Measurements from ENCODE around the gene HENMT1.
A peak's percentile ranks its signal among the peaks of the same experiment; 100 is the strongest.
"Not testable (repeated sequence)": the region's sequence is repeated elsewhere in the genome, so short reads cannot be mapped to it uniquely, and the experiment has no call there.

The HENMT1 gene

DNA sequence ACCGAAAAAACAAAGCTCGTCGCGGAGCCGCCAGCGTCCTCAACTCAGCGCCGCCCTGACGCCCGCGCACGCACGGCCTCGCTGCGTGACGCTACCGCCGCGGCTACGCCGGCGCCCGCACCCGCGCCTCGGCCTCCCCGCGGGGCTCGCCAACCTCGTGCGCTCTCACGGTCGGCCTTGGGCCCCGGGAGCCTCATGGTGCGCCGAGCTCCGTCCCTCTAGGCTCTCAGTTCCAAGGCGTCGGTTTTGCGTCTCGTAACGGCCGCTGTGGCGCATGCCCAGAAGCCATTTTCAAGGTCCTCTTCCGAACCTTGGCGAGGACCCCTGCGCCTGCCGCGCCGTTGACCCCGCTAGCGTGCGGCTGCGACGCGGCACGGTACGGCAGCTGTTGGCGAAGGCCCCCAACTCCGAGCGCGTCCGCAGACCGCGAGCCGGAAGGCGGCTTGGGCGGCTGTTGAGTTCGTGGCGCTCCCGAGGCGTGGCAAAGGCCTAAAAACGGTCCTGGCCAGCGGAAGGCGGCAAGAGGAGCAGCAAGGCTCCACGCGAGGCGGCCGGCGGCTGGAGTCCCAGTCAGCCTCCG, at the start of gene HENMT1:
Gene HENMT1, minus strand, starts transcription at position 64 of the 580 bp plus-strand sequence. CDS start 1,209 bp downstream, outside the sequence.
- DNase-seq (ENCODE audit: extremely low spot score, insufficient read length, low read depth), result peak; percentile 60
- FAIRE-seq, result peak; percentile 60

DNA sequence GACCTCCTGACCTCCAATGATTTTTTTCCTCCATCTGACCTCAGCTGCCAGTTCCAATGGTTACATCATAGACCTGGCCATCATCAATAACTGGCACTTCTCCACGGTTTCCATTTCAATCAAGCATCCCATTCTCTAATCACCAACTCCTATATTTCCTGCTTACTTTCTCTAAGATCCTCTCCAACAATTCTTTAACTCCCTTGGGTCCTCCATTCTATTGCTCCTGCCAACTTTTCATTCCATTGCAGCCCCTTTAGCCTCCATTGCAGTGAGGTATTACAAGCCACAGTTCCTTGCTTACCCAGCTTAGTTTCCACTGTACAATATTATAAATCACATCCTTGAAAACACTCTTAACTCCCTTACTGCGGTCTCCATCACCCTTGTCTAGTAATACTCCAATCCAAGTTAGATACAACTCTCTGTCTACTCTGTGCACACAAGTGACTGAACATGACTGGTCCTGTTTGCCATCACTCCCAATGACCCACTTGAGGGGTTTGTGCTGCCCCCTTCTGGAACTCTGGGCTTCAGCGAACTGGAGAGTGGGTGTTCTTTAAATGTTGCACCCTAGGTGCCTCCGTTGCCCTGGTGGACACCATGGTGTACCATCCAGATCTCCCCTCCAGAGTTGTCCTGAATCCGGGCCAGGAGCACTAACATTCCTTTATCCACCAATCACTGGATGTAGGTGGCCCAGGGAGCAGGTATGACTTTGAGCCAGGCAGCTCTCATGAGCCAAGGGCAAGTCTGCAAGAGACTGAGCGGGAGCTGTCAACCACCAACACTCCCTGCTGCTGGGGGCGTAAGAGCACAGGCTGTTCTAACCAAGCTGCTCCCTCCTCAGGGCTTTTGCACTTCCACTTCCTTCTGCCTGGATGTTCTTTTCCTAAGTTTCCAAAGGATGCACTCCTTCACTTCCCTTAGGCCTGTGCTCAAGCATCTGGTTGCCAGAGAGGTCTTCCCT, 48.1 kb upstream of the HENMT1 start:
- FAIRE-seq, result no peak

DNA sequence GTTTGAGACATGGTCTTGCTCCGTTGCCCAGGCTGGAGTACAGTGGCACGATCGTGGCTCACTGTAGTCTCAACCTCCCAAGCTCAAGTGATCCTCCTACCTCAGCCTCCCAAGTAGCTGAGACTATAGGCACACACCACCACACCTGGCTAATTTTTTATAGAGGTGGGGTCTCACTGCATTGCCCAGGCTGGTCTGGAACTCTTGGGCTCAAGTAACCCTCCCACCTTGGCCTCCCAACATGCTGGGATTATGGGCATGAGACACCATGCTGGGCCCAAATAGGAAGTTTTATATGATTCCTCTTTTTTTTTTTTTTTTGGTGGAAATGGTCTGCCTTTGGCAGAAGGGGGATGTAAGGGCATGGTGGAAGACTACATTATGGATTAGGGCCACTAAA, 45.8 kb upstream of the HENMT1 start:
- FAIRE-seq, result no peak
- no peak for DNase-seq (ENCODE audit: extremely low spot score, insufficient read length, low read depth)

More for the DNA sequence above, 48.1 kb upstream of the HENMT1 start:
- DNase-seq (ENCODE audit: extremely low spot score, insufficient read length, low read depth), result no peak

DNA sequence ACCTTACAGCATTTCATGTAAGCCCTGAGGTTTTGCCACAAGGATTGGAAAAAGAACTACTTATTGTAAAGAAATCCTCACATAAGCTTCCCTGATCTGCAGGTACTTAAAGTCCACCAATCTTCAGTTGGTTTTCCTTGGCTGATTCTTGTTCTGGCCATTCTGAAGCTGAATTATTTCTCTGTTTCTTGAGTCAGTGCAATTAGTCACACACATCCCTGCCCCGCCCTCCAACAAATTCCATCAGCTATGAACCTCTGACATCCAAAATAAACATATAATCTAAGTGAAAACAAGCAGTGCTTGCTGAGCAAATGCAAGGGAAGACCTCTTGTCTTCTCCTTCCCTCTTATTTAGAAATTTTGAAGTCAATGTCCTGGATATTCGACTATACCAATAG, 43.6 kb upstream of the HENMT1 start:
- DNase-seq (ENCODE audit: extremely low spot score, insufficient read length, low read depth), result no peak
- no peak for FAIRE-seq

DNA sequence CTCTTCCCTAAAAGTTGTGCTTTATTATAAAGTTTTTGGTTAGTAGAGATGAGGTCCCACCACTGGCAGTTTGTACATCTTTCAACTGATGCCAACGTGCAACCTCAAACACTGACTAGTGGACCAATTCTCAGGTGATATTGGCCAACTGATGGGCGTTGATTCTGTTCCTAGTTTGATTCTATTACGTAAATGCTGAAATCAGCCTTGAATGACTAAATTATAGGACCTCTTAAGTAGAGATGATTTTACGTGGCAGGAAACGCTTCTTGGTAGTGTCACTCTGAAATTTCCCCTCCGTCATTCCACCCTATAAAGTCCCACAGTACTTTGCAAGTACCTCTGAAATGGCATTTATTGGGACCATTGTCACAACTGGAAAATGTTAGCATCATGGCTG, 43.0 kb upstream of the HENMT1 start:
- FAIRE-seq (no peak), DNase-seq (ENCODE audit: extremely low spot score, insufficient read length, low read depth) (no peak)

DNA sequence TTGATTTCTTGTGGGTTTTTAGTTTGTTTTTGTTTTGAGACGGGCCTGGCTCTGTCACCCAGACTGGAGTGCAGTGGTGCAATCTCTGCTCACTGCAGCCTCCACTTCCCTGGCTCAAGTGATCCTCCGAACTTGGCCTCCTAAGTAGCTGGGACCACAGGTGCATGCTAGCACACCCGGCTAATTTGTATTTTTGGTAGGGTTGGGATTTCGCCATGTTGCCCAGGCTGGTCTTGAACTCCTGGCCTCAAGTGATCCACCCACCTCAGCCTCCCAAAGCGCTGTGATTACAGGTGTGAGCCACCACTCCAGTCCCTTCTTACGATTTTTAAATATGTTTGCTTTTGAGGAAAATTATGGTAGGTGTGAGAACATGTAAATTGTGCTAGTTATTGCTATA, 41.2 kb upstream of the HENMT1 start:
- FAIRE-seq; DNase-seq (ENCODE audit: extremely low spot score, insufficient read length, low read depth): not testable (repeated sequence)

DNA sequence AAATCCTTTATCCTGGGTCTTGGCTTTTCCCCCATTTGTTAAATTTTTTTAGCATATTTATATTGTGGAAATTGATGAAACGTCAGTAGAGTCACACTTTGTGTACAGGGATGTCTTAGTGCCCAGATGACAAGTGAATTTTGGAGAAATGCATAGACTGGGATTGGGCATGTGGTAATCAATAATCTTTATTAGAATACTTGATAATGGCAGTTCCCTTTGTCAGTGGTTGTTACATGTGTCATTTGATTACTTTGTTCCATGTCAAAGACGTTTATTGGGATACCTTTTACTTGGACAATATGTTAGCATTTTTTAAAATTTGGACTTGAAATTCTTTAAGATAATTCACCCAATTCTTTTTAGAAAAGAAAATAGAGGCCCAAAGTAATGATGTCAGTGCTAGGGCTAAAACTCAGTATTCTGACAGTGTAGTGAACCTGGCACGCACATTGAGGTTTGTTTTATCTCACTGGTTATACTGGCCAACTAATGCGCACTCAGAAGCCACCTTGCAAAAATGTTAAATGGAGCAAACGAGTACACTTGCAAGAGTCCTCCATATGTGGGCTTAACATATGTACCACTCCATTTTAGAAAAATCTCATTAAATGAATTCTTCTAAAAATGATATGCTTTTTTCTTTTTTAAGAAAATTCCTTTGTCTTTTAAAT, 40.4 kb upstream of the HENMT1 start:
- DNase-seq (ENCODE audit: extremely low spot score, insufficient read length, low read depth) (no peak), FAIRE-seq (no peak)

DNA sequence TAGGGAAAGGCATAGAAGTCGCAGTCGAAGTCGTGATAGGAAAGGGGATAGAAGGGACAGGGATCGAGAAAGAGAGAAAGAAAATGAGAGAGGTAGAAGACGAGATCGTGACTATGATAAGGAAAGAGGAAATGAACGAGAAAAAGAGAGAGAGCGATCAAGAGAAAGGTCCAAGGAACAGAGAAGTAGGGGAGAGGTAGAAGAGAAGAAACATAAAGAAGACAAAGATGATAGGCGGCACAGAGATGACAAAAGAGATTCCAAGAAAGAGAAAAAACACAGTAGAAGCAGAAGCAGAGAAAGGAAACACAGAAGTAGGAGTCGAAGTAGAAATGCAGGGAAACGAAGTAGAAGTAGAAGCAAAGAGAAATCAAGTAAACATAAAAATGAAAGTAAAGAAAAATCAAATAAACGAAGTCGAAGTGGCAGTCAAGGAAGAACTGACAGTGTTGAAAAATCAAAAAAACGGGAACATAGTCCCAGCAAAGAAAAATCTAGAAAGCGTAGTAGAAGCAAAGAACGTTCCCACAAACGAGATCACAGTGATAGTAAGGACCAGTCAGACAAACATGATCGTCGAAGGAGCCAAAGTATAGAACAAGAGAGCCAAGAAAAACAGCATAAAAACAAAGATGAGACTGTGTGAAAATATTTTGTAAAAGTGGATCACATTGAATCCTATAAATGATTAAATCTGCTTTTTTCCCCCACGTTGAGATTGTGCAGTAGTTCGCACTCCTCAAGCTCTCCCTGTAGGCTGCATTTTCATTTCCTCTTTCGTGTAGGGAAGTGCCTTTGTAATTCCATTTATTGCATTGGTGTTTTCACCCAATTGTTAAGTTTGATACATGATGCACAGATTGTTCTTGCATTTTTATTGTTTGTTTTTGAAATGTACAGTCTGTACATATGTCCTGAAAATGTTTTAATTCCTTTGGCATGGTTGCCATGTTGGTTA, 38.8 kb upstream of the HENMT1 start:
- no peak for DNase-seq (ENCODE audit: extremely low spot score, insufficient read length, low read depth)
- FAIRE-seq, result no peak

DNA sequence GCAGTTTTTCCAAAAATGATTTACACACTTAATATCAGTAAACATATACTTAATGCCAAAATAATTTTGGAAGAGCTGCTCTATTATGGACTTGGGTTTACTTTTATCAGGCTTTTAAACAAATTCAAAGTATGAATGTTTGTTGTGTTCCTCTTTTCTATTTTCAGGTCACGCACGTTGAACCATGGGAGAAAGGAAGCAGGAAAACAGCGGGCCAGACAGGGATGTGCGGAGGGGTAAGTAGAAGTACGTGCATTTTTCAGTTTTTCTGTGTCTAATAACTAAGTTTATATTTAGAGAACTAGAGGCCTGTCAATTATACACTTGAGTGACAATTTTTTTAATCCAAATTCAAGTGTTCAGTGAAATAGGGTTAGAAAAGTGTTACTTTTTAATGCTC, 34.6 kb upstream of the HENMT1 start:
- no peak for DNase-seq (ENCODE audit: extremely low spot score, insufficient read length, low read depth)
- no peak for FAIRE-seq

DNA sequence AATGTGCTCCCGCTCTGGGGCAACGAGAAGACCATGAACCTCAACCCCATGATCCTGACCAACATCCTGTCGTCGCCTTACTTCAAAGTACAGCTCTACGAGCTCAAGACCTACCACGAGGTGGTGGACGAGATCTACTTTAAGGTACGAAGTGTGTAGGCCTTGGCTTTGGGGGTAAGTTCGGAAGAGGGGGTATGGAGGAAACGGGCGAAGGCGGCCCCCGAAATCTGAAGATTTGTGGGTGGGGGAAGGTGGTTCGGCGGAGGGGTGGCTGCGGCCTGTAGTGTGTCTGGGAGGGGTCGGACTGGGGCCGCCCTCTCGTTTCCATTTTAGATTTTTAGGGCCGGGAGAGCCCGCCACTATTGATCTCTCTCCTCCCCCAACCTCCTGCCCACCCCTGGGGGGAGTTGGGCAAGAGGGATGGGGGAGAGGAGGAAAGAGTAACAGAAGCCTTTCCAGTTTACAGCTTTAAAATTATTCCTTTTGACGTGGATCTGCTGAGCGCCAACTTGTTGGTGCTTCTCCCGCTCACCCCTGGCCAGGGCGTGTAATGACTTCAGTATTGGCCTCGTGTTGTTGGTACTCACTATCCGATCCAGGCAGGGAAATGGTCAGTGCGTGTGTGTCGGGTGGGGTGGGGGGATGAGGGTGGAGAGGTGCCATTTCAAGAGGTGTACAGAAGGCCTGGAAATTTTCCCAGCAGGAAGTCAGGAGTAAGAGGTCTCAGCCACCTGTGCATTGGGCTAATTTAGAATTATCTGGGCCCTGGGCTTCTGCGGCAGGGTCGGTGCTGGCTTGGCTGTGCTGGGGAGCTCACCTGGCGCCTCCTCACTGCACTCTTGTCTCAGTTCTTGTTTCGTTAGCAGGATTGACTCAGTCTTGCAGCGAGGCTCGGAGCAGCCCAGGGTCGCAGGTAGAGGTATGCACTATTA, 32.1 kb upstream of the HENMT1 start:
- FAIRE-seq, result peak; percentile 78
- peak; percentile 26 for DNase-seq (ENCODE audit: extremely low spot score, insufficient read length, low read depth)

DNA sequence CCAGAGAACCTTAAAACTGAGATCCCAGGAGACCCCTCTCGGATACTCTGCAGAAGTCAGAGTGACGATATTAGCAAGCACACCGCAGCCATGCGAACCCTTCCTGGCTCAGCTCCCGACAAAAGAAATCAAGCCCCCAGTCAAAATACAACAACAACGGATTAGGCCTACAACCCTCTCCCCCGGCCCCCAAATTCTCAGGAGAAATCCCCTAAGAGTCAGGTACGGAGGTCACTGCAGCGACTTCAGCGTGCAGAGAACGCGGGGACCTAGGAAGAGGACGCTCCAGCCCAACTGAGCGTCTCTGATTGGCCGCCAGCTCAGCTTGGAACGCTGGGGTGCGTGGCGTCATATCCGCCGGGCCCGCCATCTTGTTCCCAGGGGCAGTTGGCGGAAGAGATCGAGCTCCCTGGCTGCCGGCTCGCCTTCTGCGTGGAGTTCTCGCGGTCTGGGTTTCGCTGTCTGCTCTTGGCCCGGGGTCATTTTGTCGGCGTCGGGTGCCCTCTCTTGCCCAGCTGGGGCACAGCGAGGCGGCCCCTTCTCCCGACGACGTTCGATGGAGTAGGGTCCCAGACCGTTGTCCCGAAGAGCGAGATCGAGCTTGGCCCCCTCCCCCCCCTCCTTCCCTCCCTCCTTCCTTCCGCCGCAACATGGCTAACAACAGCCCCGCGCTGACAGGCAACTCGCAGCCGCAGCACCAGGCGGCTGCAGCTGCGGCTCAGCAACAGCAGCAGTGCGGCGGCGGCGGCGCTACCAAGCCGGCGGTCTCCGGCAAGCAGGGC, 31.2 kb upstream of the HENMT1 start, which contains the start of gene PRPF38B:
Gene PRPF38B, plus strand, starts transcription at position 369 of the 782 bp plus-strand sequence. Its CDS starts 282 bp downstream, at position 651.
- FAIRE-seq, result peak; percentile 95
- DNase-seq (ENCODE audit: extremely low spot score, insufficient read length, low read depth), result peak; percentile 85

DNA sequence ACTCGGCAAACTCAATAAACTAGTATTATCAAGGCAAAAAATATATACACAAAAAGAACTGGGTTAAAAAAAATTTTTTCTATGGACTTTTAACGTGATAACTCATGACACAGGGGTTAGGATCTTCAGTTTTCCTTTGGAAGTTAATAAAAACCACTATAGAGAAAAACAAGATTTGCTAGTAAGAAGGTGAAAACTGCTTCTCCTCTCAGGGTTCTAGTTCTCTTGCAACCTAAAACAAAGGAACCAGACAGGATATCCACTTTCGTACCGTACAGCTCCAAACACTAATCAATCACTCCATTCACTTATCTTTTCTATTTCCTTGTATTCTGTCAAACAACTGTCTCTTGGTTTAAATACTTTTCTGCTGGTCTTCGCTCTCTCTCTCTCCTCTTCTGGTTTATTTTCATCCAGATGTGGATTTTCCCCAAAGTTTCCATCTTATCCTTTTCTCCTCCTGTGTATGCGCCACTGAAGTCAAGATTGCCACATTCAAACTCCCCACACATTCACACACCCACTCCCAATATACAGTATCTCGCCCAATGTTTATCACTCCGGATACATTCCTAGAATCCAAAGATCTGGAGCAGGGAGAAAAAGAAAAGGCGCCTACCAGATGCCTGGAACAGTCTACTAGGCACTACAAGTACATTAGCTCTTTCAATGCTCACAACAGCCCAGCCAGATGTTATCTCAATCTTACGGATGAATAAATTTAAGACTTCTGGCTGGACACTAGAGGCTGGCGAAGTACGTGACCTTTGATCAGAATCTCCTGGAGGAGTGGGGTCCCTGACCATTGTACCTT, 30.4 kb upstream of the HENMT1 start:
- FAIRE-seq, result peak; percentile 35
- DNase-seq (ENCODE audit: extremely low spot score, insufficient read length, low read depth), result no peak

DNA sequence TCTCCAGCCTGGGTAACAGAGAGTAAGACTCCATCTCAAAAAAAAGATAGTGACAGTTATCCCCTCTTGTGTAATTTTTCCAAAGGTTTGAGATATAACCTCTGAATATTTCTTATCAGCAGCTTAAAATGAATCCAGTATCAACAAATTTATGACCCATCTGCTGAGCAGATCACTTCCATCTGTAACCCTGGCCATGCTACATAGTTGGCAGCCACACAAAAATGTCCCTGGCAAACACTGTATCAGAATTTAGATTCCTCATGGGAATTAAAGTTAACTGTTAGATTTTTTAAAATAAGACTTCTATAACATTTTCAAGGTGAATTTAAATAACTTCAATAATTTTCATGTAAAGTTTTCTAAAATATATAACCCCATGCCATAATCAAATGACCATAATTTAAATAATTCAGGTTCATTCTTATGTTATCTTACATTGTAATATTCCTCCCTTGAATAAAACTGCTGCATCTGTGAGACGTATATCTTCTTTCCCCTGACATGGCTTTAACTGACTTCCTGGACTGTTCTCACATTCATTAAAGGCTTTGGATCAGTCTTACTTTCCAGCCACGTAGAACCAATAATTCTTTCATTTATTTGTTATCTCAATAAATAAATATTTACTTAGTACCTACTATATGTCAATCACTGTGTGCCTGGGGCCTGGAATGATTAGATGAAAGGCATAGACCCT, 25.9 kb upstream of the HENMT1 start:
- DNase-seq (ENCODE audit: extremely low spot score, insufficient read length, low read depth), result no peak
- FAIRE-seq, result no peak

DNA sequence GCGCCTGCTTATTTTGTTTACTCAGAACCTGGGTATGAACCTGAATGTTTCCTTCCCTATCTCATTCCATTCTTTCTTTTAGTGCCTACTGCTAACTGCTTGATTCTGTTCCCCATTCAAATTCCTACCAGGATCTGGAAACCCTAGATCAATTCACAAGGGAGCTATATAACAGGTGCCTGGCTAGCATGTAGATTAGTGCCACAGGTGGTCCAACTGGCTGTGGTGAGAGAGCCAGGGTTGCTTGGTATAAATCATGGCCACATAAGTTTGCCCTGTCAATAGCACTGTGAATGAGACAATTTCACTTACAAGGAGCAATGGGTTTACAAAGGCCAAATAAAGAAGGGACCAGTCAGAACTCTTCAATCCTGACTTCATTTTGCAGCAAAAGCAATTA, 24.6 kb upstream of the HENMT1 start:
- FAIRE-seq, result no peak
- DNase-seq (ENCODE audit: extremely low spot score, insufficient read length, low read depth), result no peak

DNA sequence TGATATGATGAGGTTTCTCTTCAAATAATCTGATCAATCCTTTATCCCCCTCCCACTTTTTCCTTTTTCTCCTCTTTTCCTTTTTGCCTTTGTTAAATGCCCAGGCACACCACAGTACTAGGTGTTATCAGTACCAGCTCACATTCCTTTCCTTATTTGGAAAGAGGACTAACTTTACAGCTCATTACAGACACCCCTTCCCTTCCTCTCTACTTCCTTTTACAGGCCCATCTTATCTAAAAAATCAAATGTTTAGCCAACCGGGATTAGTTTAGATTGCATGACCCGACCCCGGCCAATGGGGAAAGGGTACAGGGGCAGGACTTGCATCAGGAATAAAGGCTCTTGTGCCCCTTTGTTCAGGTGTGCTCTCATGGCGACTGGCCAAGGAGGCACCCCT, 20.8 kb upstream of the HENMT1 start:
- not testable (repeated sequence) for DNase-seq (ENCODE audit: extremely low spot score, insufficient read length, low read depth); FAIRE-seq

DNA sequence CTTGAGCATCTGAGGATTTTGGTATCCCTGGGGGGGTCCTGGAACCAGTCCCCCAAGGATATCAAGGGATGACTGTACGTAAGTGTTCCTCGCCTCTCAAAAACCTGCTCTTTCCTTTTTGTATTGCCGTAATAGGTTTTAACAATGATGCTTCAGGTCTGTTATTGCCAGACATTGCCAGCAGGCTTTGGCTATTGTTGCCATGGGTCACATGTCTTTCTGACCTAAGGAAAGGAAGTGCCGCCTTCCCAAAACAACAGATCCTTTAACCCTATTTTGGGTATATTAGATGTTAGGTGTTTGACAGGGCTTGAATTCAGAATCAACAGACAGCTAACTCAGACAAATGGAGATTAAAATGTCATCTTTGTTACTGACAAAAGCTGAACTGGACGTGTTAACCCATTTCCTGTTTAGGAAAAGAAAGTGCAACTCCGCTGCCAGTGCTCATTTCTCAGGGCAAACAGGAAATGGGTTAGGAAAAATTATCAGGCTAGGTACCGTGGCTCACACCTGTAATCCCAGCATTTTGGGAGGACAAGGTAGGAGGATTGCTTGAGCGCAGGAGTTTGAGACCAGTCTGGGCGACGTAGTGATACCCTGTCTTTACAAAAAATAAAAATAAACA, 18.8 kb upstream of the HENMT1 start:
- DNase-seq (ENCODE audit: extremely low spot score, insufficient read length, low read depth) (no peak), FAIRE-seq (no peak)
